ENCODE data around the gene KCNH2. TPM values are rescaled to one million over a fixed set of nuclear protein-coding genes. Genes with fewer than 3 reads are reported as not detected.

The KCNH2 gene
- total RNA-seq, 1 experiment from 2014 or later = 0.84 TPM

- no peak for TF ChIP-seq EZH2phosphoT487 (IDR thresholded peaks at IDR 0.05; ENCODE audit: borderline replicate concordance, low read length)
- TF ChIP-seq, protein P1, sequence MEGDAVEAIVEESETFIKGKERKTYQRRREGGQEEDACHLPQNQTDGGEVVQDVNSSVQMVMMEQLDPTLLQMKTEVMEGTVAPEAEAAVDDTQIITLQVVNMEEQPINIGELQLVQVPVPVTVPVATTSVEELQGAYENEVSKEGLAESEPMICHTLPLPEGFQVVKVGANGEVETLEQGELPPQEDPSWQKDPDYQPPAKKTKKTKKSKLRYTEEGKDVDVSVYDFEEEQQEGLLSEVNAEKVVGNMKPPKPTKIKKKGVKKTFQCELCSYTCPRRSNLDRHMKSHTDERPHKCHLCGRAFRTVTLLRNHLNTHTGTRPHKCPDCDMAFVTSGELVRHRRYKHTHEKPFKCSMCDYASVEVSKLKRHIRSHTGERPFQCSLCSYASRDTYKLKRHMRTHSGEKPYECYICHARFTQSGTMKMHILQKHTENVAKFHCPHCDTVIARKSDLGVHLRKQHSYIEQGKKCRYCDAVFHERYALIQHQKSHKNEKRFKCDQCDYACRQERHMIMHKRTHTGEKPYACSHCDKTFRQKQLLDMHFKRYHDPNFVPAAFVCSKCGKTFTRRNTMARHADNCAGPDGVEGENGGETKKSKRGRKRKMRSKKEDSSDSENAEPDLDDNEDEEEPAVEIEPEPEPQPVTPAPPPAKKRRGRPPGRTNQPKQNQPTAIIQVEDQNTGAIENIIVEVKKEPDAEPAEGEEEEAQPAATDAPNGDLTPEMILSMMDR (conservative IDR thresholded peaks at IDR 0.05; ENCODE audit: low read depth, low read length) = no peak
- TF ChIP-seq EZH2 (IDR thresholded peaks at IDR 0.05; ENCODE audit: low read length, unreplicated experiment) = no peak
- Histone ChIP-seq H3K79me2 (ENCODE audit: low read length) (no peaks in the 10 kb centered on the region), H4K20me1 (ENCODE audit: low read length) (no peaks in the 10 kb centered on the region), H2AFZ (ENCODE audit: low read length) (no peak overlapping the region), H3K27ac (ENCODE audit: low read length) (no peak overlapping the region), H3F3A (ENCODE audit: low read length, unreplicated experiment) (no peaks in the 10 kb centered on the region), H3K9me2 (replicated peaks; ENCODE audit: low read length) (no peaks in the 10 kb centered on the region), H3K36me3 (ENCODE audit: low read depth, low read length) (no peaks in the 10 kb centered on the region), H3K4me3 (ENCODE audit: low read length) (no peak overlapping the region), H3K9ac (ENCODE audit: low read length) (no peak overlapping the region), H3K9me3 (ENCODE audit: low read length) (no peaks in the 10 kb centered on the region), H3K27me3 (ENCODE audit: low read length) (no peaks in the 10 kb centered on the region), H3K4me2 (ENCODE audit: low read length) (no peak overlapping the region), H3K4me1 (ENCODE audit: insufficient read depth, low read length) (no peaks in the 10 kb centered on the region)
- no TSS peak for BruUV-seq (replicated peaks)
- POLR2A ChIA-PET (ENCODE audit: unreplicated experiment) = no interaction called here
- ATAC-seq = no peak
- DNase-seq = no peak
- intact Hi-C loops (cut with micrococcal nuclease) = no loop called here
- CTCF ChIA-PET = interaction anchor here (0.6 kb wide), 1 partner anchor 45 kb away, joined by 4 read pairs; no protein-coding TSS in a partner anchor
These were observed 31.5 kb downstream of the KCNH2 start for GRCh38 chr7:150946421-150947240.

DNA sequence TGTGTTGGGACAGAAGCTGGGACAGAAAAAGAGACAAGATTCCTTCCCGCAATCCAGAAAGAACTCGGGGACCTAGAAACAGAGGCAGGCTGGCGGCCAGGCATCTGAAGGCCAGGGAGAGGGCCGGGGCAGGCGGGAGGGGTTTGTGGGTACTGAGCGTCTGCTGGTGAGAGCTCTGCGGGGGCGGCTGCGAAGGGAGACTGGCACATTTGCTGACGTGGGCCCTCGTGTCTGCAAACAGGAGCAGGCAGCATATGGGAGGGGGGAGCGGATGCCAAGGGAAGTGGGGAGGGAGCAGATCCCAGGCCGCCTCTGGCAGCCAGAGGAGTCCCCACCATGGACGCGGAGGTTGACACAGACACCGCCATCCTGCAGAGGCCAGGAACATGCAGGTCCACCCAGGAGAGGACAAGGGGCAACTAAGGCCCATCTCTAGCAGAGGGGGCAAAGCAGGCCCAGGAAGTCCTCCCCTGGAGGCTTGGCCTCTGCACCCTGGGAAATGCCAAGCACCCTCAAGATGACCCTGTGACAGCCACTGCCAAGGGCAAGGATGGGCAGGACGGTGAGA, 32.2 kb downstream of the KCNH2 start:
- Histone ChIP-seq H3K9me3 (ENCODE audit: low read length) (no peaks in the 10 kb centered on the region), H3K9ac (ENCODE audit: low read length) (no peak overlapping the region), H3K9me2 (replicated peaks; ENCODE audit: low read length) (no peaks in the 10 kb centered on the region), H3K4me2 (ENCODE audit: low read length) (no peak overlapping the region), H3K79me2 (ENCODE audit: low read length) (no peaks in the 10 kb centered on the region), H3K27ac (ENCODE audit: low read length) (no peak overlapping the region), H2AFZ (ENCODE audit: low read length) (no peak overlapping the region), H4K20me1 (ENCODE audit: low read length) (no peaks in the 10 kb centered on the region), H3K36me3 (ENCODE audit: low read depth, low read length) (no peaks in the 10 kb centered on the region), H3F3A (ENCODE audit: low read length, unreplicated experiment) (no peaks in the 10 kb centered on the region), H3K4me1 (ENCODE audit: insufficient read depth, low read length) (no peaks in the 10 kb centered on the region), H3K27me3 (ENCODE audit: low read length) (no peaks in the 10 kb centered on the region), H3K4me3 (ENCODE audit: low read length) (no peak overlapping the region)
- ATAC-seq (no peak), DNase-seq (no peak)
- ChIA-PET CTCF (no interaction called here), POLR2A (ENCODE audit: unreplicated experiment) (no interaction called here)
- intact Hi-C loops (cut with micrococcal nuclease) = no loop called here
- no TSS peak for BruUV-seq (replicated peaks)
- no peak for TF ChIP-seq EZH2 (IDR thresholded peaks at IDR 0.05; ENCODE audit: low read length, unreplicated experiment)

DNA sequence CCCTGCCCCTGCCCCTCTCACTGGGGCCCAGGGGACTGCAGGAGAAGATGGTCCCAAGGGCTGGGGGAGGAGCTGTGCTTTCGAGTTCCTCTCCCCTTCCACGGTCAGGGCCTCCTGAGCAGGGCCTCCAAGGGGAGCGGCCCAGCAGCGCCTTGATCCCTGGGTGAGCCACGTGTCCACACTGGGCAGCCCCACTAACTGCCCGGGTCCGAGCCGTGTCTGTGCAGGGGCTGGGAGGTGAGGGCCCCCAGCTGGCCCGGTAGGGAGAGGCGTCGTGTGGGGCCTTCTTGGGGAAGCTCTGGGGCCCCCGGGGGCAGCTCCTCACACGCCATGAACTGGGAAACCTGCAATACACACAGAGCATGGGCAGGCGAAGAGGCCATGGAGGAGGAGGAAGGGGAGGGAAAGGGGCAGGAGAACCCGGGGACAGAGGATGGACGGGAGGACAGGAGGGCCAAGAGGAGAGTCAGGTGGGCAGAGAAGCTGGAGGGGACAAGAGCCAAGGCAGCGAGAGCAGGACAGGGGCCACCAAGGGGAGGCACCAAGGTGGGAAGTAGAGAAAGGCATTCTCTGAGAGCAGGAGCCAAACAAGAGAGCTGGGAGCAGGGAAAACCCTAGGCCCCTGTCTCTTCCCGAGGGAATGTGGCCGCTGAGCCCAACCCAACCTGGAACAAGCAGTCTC, 32.8 kb downstream of the KCNH2 start:
- TF ChIP-seq EZH2 (IDR thresholded peaks at IDR 0.05; ENCODE audit: low read length, unreplicated experiment) (no peak), EZH2phosphoT487 (IDR thresholded peaks at IDR 0.05; ENCODE audit: borderline replicate concordance, low read length) (no peak)
- TF ChIP-seq, protein P1 (conservative IDR thresholded peaks at IDR 0.05; ENCODE audit: low read depth, low read length) = no peak
- ATAC-seq (no peak), DNase-seq (no peak)
- no peaks in the 10 kb centered on the region for H3K4me1 ChIP-seq (ENCODE audit: insufficient read depth, low read length)
- H3K9ac ChIP-seq (ENCODE audit: low read length) = no peak overlapping the region
- no peaks in the 10 kb centered on the region for H3K9me2 ChIP-seq (replicated peaks; ENCODE audit: low read length)
- no peak overlapping the region for H3K4me2 ChIP-seq (ENCODE audit: low read length)
- BruUV-seq (replicated peaks) = no TSS peak
- intact Hi-C loops (cut with micrococcal nuclease) = no loop called here
- H3K27ac ChIP-seq (ENCODE audit: low read length) = no peak overlapping the region
- no peak overlapping the region for H3K4me3 ChIP-seq (ENCODE audit: low read length)
- no peak overlapping the region for H2AFZ ChIP-seq (ENCODE audit: low read length)
- ChIA-PET CTCF (no interaction called here), POLR2A (ENCODE audit: unreplicated experiment) (no interaction called here)
- no peaks in the 10 kb centered on the region for H3F3A ChIP-seq (ENCODE audit: low read length, unreplicated experiment)
- H4K20me1 ChIP-seq (ENCODE audit: low read length) = no peaks in the 10 kb centered on the region
- no peaks in the 10 kb centered on the region for H3K79me2 ChIP-seq (ENCODE audit: low read length)
- no peaks in the 10 kb centered on the region for H3K27me3 ChIP-seq (ENCODE audit: low read length)
- H3K36me3 ChIP-seq (ENCODE audit: low read depth, low read length) = no peaks in the 10 kb centered on the region
- H3K9me3 ChIP-seq (ENCODE audit: low read length) = no peaks in the 10 kb centered on the region
